ENCODE data around the gene GSAP.
"Not testable (repeated sequence)": the region's sequence is repeated elsewhere in the genome, so short reads cannot be mapped to it uniquely, and the experiment has no call there.

The GSAP gene, protein sequence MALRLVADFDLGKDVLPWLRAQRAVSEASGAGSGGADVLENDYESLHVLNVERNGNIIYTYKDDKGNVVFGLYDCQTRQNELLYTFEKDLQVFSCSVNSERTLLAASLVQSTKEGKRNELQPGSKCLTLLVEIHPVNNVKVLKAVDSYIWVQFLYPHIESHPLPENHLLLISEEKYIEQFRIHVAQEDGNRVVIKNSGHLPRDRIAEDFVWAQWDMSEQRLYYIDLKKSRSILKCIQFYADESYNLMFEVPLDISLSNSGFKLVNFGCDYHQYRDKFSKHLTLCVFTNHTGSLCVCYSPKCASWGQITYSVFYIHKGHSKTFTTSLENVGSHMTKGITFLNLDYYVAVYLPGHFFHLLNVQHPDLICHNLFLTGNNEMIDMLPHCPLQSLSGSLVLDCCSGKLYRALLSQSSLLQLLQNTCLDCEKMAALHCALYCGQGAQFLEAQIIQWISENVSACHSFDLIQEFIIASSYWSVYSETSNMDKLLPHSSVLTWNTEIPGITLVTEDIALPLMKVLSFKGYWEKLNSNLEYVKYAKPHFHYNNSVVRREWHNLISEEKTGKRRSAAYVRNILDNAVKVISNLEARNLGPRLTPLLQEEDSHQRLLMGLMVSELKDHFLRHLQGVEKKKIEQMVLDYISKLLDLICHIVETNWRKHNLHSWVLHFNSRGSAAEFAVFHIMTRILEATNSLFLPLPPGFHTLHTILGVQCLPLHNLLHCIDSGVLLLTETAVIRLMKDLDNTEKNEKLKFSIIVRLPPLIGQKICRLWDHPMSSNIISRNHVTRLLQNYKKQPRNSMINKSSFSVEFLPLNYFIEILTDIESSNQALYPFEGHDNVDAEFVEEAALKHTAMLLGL

DNA sequence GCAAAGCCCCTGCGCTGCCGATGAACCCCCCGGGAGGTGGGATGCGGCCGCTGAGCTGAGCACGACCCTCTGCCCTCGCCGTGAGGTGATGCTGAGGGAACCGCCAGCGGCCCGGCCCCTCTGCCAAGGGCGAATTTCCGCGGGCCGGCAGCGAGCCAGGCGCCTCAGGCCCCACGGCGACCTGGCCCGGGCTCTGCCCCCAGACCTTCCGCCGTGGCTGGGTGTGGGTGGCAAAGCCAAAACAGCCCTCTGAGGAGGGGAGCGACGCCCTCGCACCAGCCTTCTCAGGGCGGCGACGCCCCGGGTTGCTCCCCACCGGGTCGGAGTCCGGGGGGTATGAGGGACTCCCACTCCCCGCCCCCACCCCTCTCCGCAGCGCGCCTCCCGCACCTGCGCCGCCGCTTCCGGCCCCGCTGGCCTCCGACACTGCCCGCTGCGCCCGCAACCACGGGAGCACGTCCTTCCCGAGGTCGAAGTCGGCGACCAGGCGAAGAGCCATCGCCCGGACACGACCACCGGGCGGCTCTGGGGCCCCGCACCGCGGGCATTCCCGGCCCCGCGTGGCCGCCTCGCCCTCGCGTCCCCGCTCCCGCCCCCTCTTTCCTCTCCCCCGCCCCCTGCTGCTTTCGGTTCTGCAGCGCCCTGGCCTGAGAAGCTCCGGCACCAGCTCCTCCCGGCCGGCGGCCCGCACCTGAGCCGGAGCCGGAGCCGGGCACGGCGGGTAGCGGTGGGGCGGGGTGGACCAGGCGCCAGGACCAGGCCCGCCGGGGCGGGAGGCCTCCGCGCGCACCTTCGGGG is at the start of gene GSAP:
TSS of gene GSAP (minus strand) at position 527 of the 798 bp plus-strand sequence. CDS start at position 499, 28 bp downstream.
- Histone ChIP-seq H3K27me3 (ENCODE audit: low read length) (no peaks in the 10 kb centered on the region), H3K9ac (ENCODE audit: low read length) (peak within 1 kb of the TSS; percentile 39; the same call in 1 of the 2 replicates), H3K4me2 (ENCODE audit: low read depth, low read length, poor library complexity, severe bottlenecking) (peak within 1 kb of the TSS; percentile 51), H2AFZ (ENCODE audit: low read depth, low read length, severe bottlenecking) (peak within 1 kb of the TSS; percentile 42), H3K4me3 (ENCODE audit: insufficient read depth, low read length, poor library complexity, severe bottlenecking) (peak within 1 kb of the TSS; percentile 43), H3K27ac (ENCODE audit: low read depth, low read length) (no peak within 1 kb of the TSS), H3K36me3 (ENCODE audit: low read length) (no peaks in the 10 kb centered on the region), H3F3A (ENCODE audit: insufficient read depth) (0 out of 2 replicates have a peak, but pooled peaks cover 9% of the 10 kb centered on the region), H3K9me2 (replicated peaks; ENCODE audit: insufficient read depth, low read length) (no peaks in the 10 kb centered on the region), H3K79me2 (ENCODE audit: insufficient read depth, low read length) (no peaks in the 10 kb centered on the region), H4K20me1 (ENCODE audit: low read depth, low read length) (no peaks in the 10 kb centered on the region), H3K9me3 (ENCODE audit: insufficient read depth, low read length) (no peaks in the 10 kb centered on the region)
- no peak for TF ChIP-seq EZH2phosphoT487 (conservative IDR thresholded peaks at IDR 0.05; ENCODE audit: low read length)
- TF ChIP-seq, protein P1, sequence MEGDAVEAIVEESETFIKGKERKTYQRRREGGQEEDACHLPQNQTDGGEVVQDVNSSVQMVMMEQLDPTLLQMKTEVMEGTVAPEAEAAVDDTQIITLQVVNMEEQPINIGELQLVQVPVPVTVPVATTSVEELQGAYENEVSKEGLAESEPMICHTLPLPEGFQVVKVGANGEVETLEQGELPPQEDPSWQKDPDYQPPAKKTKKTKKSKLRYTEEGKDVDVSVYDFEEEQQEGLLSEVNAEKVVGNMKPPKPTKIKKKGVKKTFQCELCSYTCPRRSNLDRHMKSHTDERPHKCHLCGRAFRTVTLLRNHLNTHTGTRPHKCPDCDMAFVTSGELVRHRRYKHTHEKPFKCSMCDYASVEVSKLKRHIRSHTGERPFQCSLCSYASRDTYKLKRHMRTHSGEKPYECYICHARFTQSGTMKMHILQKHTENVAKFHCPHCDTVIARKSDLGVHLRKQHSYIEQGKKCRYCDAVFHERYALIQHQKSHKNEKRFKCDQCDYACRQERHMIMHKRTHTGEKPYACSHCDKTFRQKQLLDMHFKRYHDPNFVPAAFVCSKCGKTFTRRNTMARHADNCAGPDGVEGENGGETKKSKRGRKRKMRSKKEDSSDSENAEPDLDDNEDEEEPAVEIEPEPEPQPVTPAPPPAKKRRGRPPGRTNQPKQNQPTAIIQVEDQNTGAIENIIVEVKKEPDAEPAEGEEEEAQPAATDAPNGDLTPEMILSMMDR (IDR thresholded peaks at IDR 0.05; ENCODE audit: insufficient read depth, low read length, poor library complexity, severe bottlenecking), result peak; percentile 16

DNA sequence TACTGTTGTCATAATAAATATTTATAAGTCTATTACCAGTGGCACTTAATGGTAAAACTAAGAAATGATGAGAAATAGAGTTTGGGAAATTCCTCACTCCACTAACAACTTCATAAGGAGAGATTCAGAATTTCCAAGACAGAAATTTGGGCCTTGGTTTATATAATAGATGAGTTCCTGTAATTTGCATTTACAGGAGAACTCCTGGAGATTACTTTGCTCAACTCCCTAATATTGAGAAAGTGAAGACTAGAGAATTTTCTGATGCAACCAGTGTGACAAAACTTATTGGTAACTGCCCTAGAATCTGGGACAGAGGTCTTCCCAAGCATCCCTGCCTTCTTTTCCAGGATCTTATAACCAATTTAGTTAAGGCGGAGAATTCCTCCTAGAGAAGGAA is 49.1 kb upstream of the GSAP start:
- no peak overlapping the region for H2AFZ ChIP-seq (ENCODE audit: low read depth, low read length, severe bottlenecking)
- no peak overlapping the region for H3K4me3 ChIP-seq (ENCODE audit: insufficient read depth, low read length, poor library complexity, severe bottlenecking)
- no peaks in the 10 kb centered on the region for H3K9me3 ChIP-seq (ENCODE audit: insufficient read depth, low read length)
- TF ChIP-seq EZH2phosphoT487 (conservative IDR thresholded peaks at IDR 0.05; ENCODE audit: low read length), result no peak
- TF ChIP-seq, protein P1 (IDR thresholded peaks at IDR 0.05; ENCODE audit: insufficient read depth, low read length, poor library complexity, severe bottlenecking), result no peak
- H3K27ac ChIP-seq (ENCODE audit: low read depth, low read length), result no peak overlapping the region
- H4K20me1 ChIP-seq (ENCODE audit: low read depth, low read length), result no peaks in the 10 kb centered on the region
- H3K9ac ChIP-seq (ENCODE audit: low read length), result no peak overlapping the region
- no peaks in the 10 kb centered on the region for H3K27me3 ChIP-seq (ENCODE audit: low read length)
- H3K4me2 ChIP-seq (ENCODE audit: low read depth, low read length, poor library complexity, severe bottlenecking), result no peak overlapping the region
- H3F3A ChIP-seq (ENCODE audit: insufficient read depth), result no peaks in the 10 kb centered on the region
- no peaks in the 10 kb centered on the region for H3K79me2 ChIP-seq (ENCODE audit: insufficient read depth, low read length)
- H3K36me3 ChIP-seq (ENCODE audit: low read length), result no peaks in the 10 kb centered on the region
- no peaks in the 10 kb centered on the region for H3K9me2 ChIP-seq (replicated peaks; ENCODE audit: insufficient read depth, low read length)

DNA sequence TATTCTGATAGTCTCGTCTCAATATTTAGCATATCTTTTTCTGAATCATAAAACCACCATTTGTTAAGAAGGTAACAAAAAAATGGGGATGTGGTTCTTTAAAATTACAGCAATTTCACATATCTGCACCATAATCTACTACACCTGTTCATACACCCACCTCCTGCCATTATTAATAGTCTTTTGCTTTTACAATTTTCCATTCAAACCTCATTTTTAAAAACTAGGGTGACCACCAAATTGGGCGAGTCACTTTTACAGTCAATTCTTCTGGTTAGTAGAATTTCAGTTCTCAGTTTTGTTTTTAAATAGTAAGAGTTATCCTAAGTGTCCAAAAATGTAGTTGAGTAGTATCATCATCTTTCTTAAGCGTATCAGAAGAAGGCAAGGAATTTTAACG is 48.4 kb upstream of the GSAP start:
- Histone ChIP-seq H3K9me3 (ENCODE audit: insufficient read depth, low read length) (no peaks in the 10 kb centered on the region), H3K4me2 (ENCODE audit: low read depth, low read length, poor library complexity, severe bottlenecking) (no peak overlapping the region), H3K27me3 (ENCODE audit: low read length) (no peaks in the 10 kb centered on the region), H3K9ac (ENCODE audit: low read length) (no peak overlapping the region), H3K9me2 (replicated peaks; ENCODE audit: insufficient read depth, low read length) (no peaks in the 10 kb centered on the region), H3K4me3 (ENCODE audit: insufficient read depth, low read length, poor library complexity, severe bottlenecking) (no peak overlapping the region), H3K79me2 (ENCODE audit: insufficient read depth, low read length) (no peaks in the 10 kb centered on the region), H2AFZ (ENCODE audit: low read depth, low read length, severe bottlenecking) (no peak overlapping the region), H4K20me1 (ENCODE audit: low read depth, low read length) (no peaks in the 10 kb centered on the region), H3K36me3 (ENCODE audit: low read length) (no peaks in the 10 kb centered on the region), H3F3A (ENCODE audit: insufficient read depth) (no peaks in the 10 kb centered on the region), H3K27ac (ENCODE audit: low read depth, low read length) (no peak overlapping the region)
- TF ChIP-seq, protein P1 (IDR thresholded peaks at IDR 0.05; ENCODE audit: insufficient read depth, low read length, poor library complexity, severe bottlenecking), result no peak
- no peak for TF ChIP-seq EZH2phosphoT487 (conservative IDR thresholded peaks at IDR 0.05; ENCODE audit: low read length)

DNA sequence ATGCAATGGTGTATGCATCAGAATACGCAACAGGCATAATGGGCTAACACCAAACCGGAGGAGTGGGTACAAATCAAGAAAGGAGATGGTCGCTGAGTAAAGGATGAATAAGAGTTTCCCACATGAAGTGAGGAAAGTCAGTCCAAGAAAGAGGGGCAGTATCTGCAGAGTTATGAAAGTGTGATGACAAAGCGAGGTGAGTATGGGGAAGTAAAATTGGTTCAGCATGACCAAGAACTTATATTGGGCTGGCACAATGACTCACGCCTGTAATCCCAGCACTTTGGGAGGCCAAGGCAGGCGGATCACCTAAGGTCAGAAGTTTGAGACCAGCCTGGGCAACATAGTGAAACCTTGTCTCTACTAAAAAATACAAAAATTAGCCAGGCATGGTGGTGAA is 47.5 kb upstream of the GSAP start:
- H3K36me3 ChIP-seq (ENCODE audit: low read length); H3K79me2 ChIP-seq (ENCODE audit: insufficient read depth, low read length); H3K4me3 ChIP-seq (ENCODE audit: insufficient read depth, low read length, poor library complexity, severe bottlenecking); H3K9ac ChIP-seq (ENCODE audit: low read length); H2AFZ ChIP-seq (ENCODE audit: low read depth, low read length, severe bottlenecking); H3K9me3 ChIP-seq (ENCODE audit: insufficient read depth, low read length); H3K27ac ChIP-seq (ENCODE audit: low read depth, low read length); H3F3A ChIP-seq (ENCODE audit: insufficient read depth); H3K4me2 ChIP-seq (ENCODE audit: low read depth, low read length, poor library complexity, severe bottlenecking); H3K27me3 ChIP-seq (ENCODE audit: low read length); H3K9me2 ChIP-seq (replicated peaks; ENCODE audit: insufficient read depth, low read length); H4K20me1 ChIP-seq (ENCODE audit: low read depth, low read length): not testable (repeated sequence)

Measured in SU-DHL-6 (cell line).